NCI-H146 treated with DMSO at 0.1 percent for 48 hours (cell line): ENCODE results near the gene MALT1.
"Not testable (repeated sequence)": the region's sequence is repeated elsewhere in the genome, so short reads cannot be mapped to it uniquely, and the experiment has no call there.

ENCODE experiments used
- DNase-seq: peaks from one replicate; lab custom pipeline; 2025; ENCODE audit not compliant: unreplicated experiment; lab: John Stamatoyannopoulos, UW

MALT1 gene

GRCh38 chr18:58768293-58768974 is 97.2 kb downstream of the MALT1 start:
- DNase-seq, result peak; percentile 70

DNA sequence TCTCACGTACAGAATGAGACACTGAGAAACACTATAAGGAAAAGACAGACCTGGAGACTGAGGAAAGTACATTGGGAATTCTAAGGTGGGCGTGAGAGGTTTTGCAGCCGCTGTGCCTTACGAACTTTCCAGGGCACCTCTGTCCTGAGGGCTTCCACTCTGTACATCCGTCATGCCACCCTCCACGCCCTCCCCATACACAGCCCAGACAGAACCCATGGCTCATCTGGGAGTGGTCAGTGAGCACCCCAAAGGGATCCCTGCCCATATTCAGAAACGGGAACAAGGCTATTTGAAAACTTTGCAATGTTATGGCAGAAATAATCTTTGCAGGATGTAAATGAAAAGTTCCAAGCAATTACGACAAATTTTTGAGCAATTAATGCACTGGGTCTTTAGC is 98.1 kb downstream of the MALT1 start:
- DNase-seq, result no peak

GRCh38 chr18:58770601-58771000 is 99.3 kb downstream of the MALT1 start:
- peak; percentile 63 for DNase-seq

DNA sequence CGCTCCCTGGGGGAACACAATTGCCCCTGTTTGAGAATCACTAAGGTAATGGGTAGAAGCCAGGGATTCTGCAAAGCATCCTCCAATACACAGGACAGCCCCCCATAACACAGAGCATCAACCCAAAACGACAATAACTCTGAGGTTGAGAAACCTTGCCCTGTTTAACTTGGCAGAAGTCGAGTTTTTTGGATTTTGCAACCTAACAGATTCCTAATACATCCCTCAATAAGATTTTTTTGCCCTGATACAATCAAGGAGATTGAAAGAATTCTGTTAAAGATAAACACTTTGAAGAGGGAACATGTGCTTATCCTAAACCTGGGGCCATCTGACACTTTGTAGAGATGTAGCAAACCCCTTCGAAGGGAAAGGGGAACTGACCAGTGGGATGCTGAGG is 100.9 kb downstream of the MALT1 start:
- DNase-seq, result no peak

DNA sequence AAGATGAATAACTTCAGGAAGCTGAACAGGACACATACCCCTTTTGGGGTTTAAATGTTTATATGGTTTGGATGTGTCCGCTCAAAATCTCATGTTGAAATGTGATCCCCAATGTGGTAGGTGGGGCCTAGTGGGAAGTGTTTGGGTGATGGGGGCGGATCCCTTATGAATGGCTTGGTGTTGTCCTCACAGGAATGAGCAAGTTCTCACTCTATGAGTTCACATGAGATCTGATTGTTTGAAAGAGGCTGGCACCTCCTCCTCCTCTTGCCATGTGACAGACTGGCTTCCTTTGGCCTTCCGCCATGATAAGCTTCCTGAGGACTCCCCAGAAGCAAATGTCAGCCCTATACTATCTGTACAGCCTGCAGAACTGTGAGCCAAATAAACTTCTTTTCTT is 104.8 kb downstream of the MALT1 start:
- no peak for DNase-seq

GRCh38 chr18:58776541-58776940 is 105.3 kb downstream of the MALT1 start:
- DNase-seq, result not testable (repeated sequence)

DNA sequence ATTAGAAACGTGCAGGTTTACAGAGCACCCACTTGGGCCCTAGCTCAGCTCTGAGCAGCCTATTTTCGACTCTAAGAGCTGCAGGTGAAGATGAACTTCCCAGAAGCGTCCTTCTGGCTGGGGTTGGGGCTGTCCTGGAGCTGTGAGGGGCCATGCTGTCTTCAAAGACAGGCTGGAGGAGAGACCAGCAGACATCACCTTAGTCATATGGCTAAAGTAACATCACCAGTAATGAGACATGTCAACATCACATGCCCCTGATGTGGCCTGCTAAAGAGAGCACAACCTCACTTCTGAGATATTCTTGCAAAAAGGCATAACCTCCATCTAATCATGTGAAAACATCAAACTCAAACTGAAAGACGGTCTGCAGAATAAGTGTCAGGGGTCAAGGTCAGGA is 106.2 kb downstream of the MALT1 start:
- DNase-seq, result no peak

DNA sequence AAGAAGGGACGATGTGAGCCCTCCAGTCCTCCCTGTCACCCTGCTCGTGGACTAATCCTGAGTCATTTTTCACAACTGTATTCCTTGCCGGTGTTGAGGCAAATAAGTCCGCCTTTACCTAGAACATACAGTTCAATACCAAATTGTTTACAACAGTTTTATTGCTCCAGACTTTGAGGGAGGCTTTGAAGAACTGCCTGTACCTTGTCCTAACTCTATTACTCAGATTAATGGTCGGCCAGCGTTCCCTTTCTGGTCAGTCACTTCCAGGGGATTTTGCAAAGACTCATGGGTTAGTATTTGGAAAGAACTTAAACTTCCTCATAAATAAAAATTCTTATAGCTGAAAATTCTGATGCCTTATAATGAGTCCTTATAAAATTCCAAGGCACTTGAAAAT is 108.3 kb downstream of the MALT1 start:
- DNase-seq, result no peak

GRCh38 chr18:58780045-58780444 is 108.8 kb downstream of the MALT1 start:
- DNase-seq, result no peak

DNA sequence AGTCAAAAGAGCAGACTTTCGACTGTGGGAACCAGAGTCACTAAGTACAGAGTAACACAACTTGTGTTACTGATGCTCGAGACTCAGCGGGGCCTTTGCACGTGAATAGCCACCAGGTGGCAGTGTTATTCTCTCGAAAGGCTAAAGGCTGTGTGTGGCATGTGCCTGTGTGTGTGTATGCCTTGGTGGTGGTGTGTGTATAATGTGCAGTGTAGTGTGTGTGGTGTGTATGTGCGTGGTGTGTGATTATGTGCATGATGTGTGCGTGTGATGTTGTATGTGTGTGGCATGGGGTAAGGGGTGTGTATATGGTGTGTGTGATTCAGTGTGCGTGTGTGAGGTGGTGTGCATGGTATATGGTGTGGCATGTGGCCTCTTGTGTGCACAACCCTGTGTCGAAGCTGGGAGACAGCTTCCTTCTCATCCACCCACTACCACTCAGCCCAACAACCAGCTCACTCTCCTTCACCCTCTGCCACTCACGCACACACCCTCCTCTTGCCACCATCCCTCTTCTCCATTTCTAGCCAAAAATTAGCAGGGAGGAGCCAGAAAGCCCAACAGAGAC is 110.4 kb downstream of the MALT1 start:
- DNase-seq, result peak; percentile 83

GRCh38 chr18:58784601-58785137 is 113.4 kb downstream of the MALT1 start:
- no peak for DNase-seq

GRCh38 chr18:58785171-58785805 is 114.0 kb downstream of the MALT1 start:
- DNase-seq, result no peak

DNA sequence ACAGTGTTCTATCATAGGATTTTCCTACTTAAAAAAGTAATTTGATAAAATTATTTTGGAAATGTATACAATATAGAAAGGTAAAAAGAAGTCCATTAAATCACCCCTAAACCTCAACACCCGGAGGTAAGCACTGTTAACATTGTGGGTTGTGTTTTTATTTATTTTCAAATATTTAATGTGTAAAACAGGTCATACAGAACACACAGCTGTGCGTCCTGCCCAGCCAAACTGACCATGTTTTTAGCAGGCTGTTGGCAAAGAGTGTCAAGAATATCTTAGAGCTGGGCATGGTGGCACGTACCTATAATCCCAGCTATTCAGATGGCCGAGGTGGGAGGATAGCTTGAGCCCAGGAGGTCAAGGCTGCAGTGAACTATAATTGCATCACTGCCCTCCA is 114.6 kb downstream of the MALT1 start:
- no peak for DNase-seq

GRCh38 chr18:58787536-58788149 is 116.4 kb downstream of the MALT1 start:
- no peak for DNase-seq

- no peak for DNase-seq
Observed at GRCh38 chr18:58788470-58788869, 117.2 kb downstream of the MALT1 start.

GRCh38 chr18:58788971-58789875 is 118.0 kb downstream of the MALT1 start:
- DNase-seq, result no peak

GRCh38 chr18:58789876-58790240 is 118.6 kb downstream of the MALT1 start:
- no peak for DNase-seq

- DNase-seq, result no peak
Observed at GRCh38 chr18:58792086-58792485, 120.8 kb downstream of the MALT1 start.

DNA sequence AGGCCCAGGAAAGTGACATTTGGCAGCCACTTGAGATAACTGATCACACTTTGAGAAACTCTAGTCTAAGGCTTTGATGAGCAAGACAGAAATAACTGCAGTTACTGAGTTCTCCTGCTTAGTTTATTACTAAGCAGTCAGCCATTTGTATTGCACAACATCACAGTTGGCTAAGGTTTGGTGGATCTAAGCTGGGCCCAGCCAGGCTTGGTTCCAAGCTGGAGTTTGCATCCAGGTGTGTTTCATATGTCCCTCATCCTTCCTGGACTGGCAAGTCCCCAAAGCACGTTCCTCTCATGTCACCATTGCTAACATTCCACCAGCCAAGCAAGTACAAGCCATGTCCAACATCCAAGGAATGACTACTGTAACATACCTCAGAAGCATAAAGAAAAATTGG is 122.1 kb downstream of the MALT1 start:
- DNase-seq, result no peak

- no peak for DNase-seq
Observed at GRCh38 chr18:58796220-58796619, 125.0 kb downstream of the MALT1 start.

- DNase-seq, result no peak
Observed at GRCh38 chr18:58800582-58800981, 129.3 kb downstream of the MALT1 start.
